ENCODE results near the gene SEMA3D.

SEMA3D gene

GRCh38 chr7:85016286-85016685 is 170.6 kb downstream of the SEMA3D start:
- Histone ChIP-seq H3K9me3 (ENCODE audit: insufficient read depth, low read length) (no peaks in the 10 kb centered on the region), H3K36me3 (replicated peaks; ENCODE audit: low read depth, low read length) (no peaks in the 10 kb centered on the region), H3K27ac (ENCODE audit: low read length) (no peak overlapping the region), H3K9ac (ENCODE audit: low read length) (no peak overlapping the region), H3K4me2 (ENCODE audit: low read length) (no peak overlapping the region), H3K4me1 (ENCODE audit: low read length) (no peaks in the 10 kb centered on the region), H3K4me3 (ENCODE audit: low read length) (no peak overlapping the region), H4K20me1 (ENCODE audit: insufficient read depth, low read length) (no peaks in the 10 kb centered on the region), H2AFZ (ENCODE audit: low read depth, low read length) (no peak overlapping the region), H3K27me3 (ENCODE audit: low read depth, low read length) (no peaks in the 10 kb centered on the region), H3K79me2 (ENCODE audit: low read length) (no peaks in the 10 kb centered on the region)
- no peak for TF ChIP-seq EZH2phosphoT487 (IDR thresholded peaks at IDR 0.05; ENCODE audit: low read depth)
- TF ChIP-seq, protein P1, sequence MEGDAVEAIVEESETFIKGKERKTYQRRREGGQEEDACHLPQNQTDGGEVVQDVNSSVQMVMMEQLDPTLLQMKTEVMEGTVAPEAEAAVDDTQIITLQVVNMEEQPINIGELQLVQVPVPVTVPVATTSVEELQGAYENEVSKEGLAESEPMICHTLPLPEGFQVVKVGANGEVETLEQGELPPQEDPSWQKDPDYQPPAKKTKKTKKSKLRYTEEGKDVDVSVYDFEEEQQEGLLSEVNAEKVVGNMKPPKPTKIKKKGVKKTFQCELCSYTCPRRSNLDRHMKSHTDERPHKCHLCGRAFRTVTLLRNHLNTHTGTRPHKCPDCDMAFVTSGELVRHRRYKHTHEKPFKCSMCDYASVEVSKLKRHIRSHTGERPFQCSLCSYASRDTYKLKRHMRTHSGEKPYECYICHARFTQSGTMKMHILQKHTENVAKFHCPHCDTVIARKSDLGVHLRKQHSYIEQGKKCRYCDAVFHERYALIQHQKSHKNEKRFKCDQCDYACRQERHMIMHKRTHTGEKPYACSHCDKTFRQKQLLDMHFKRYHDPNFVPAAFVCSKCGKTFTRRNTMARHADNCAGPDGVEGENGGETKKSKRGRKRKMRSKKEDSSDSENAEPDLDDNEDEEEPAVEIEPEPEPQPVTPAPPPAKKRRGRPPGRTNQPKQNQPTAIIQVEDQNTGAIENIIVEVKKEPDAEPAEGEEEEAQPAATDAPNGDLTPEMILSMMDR (IDR thresholded peaks at IDR 0.05; ENCODE audit: low read depth, low read length), result no peak

- H2AFZ ChIP-seq (ENCODE audit: low read depth, low read length), result no peak overlapping the region
These were observed 171.8 kb downstream of the SEMA3D start for GRCh38 chr7:85014936-85015660.

DNA sequence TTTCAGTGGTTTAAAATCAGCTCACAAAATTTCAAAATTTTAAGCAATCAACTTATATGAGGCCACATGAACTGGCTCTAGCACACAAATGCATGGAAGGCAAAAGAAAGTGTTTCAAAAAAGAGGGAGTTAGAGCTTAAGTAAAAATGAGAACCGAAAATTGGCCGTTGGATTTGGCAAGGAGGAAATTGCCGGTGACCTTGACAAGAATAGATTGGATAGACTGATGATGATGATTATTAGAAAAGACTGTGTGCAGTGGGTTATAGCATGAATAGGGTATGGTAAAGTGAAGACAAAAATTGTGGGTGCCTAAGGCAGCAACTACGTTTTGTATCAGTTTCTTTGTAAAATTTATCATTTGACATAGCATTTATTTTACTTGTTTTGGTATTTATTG is 175.7 kb downstream of the SEMA3D start:
- Histone ChIP-seq H3K79me2 (ENCODE audit: low read length) (no peaks in the 10 kb centered on the region), H3K36me3 (replicated peaks; ENCODE audit: low read depth, low read length) (no peaks in the 10 kb centered on the region), H3K4me2 (ENCODE audit: low read length) (no peak overlapping the region), H2AFZ (ENCODE audit: low read depth, low read length) (no peak overlapping the region), H3K9me3 (ENCODE audit: insufficient read depth, low read length) (no peaks in the 10 kb centered on the region), H4K20me1 (ENCODE audit: insufficient read depth, low read length) (no peaks in the 10 kb centered on the region), H3K9ac (ENCODE audit: low read length) (no peak overlapping the region), H3K4me3 (ENCODE audit: low read length) (no peak overlapping the region), H3K27ac (ENCODE audit: low read length) (no peak overlapping the region), H3K27me3 (ENCODE audit: low read depth, low read length) (no peaks in the 10 kb centered on the region), H3K4me1 (ENCODE audit: low read length) (no peaks in the 10 kb centered on the region)
- TF ChIP-seq, protein P1 (IDR thresholded peaks at IDR 0.05; ENCODE audit: low read depth, low read length), result no peak
- no peak for TF ChIP-seq EZH2phosphoT487 (IDR thresholded peaks at IDR 0.05; ENCODE audit: low read depth)

More at GRCh38 chr7:85014936-85015660, 171.8 kb downstream of the SEMA3D start:
- Histone ChIP-seq H3K79me2 (ENCODE audit: low read length) (no peaks in the 10 kb centered on the region), H3K27ac (ENCODE audit: low read length) (no peak overlapping the region), H3K9ac (ENCODE audit: low read length) (no peak overlapping the region), H3K4me3 (ENCODE audit: low read length) (no peak overlapping the region), H3K4me1 (ENCODE audit: low read length) (no peaks in the 10 kb centered on the region), H3K4me2 (ENCODE audit: low read length) (no peak overlapping the region), H3K36me3 (replicated peaks; ENCODE audit: low read depth, low read length) (no peaks in the 10 kb centered on the region), H3K9me3 (ENCODE audit: insufficient read depth, low read length) (no peaks in the 10 kb centered on the region), H4K20me1 (ENCODE audit: insufficient read depth, low read length) (no peaks in the 10 kb centered on the region), H3K27me3 (ENCODE audit: low read depth, low read length) (no peaks in the 10 kb centered on the region)
- TF ChIP-seq, protein P1 (IDR thresholded peaks at IDR 0.05; ENCODE audit: low read depth, low read length), result no peak; the same call in 1 of the 2 replicates
- no peak for TF ChIP-seq EZH2phosphoT487 (IDR thresholded peaks at IDR 0.05; ENCODE audit: low read depth)

DNA sequence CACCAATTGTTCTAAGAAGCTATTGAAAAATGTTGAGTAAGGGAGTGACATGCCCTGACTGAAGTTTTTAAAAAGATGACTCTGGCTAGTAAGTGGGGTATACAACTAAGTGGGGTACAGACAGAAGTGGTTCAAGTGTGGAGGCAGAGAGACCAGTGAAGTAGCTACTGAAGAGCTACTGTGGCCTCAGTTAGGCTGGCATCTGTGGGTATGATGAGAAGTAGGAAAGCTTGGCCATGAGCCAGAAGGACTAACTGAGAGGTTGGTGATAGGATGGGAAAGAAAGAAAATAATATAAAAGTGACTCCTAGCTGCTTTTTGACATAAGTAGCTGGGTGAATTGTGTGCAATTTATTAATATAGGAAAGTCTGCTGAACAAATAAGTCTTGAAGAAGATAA is 176.6 kb downstream of the SEMA3D start:
- no peaks in the 10 kb centered on the region for H4K20me1 ChIP-seq (ENCODE audit: insufficient read depth, low read length)
- H3K27me3 ChIP-seq (ENCODE audit: low read depth, low read length), result no peaks in the 10 kb centered on the region
- TF ChIP-seq, protein P1 (IDR thresholded peaks at IDR 0.05; ENCODE audit: low read depth, low read length), result no peak
- H3K9ac ChIP-seq (ENCODE audit: low read length), result no peak overlapping the region
- no peaks in the 10 kb centered on the region for H3K79me2 ChIP-seq (ENCODE audit: low read length)
- H3K4me1 ChIP-seq (ENCODE audit: low read length), result no peaks in the 10 kb centered on the region
- H2AFZ ChIP-seq (ENCODE audit: low read depth, low read length), result no peak overlapping the region
- H3K36me3 ChIP-seq (replicated peaks; ENCODE audit: low read depth, low read length), result no peaks in the 10 kb centered on the region
- no peaks in the 10 kb centered on the region for H3K9me3 ChIP-seq (ENCODE audit: insufficient read depth, low read length)
- H3K4me3 ChIP-seq (ENCODE audit: low read length), result no peak overlapping the region
- no peak overlapping the region for H3K27ac ChIP-seq (ENCODE audit: low read length)
- no peak overlapping the region for H3K4me2 ChIP-seq (ENCODE audit: low read length)
